ENCODE results near the gene METTL25B. TPM values are rescaled to one million over a fixed set of nuclear protein-coding genes. Genes with fewer than 3 reads are reported as not detected.

Gene METTL25B
- total RNA-seq, 4 donors from 2014 or later, result 12.9 to 28.0 (median 17.6) TPM

- peaks cover 58 to 67% of the 10 kb centered on the region in 2 donors for H3K4me1 ChIP-seq
- peak in 1 of 2 donors; percentile 0 for ATAC-seq
- peak overlapping the region; percentile 94 to 100 (median 100) for H3K27ac ChIP-seq
- in situ Hi-C loops (cut with MboI; ENCODE audit: low sequenced_read_pairs in 4 of 4), result no loop called here
- H3K9me3 ChIP-seq, result no peaks in the 10 kb centered on the region
- no peak for TF ChIP-seq CTCF (IDR thresholded peaks at IDR 0.05 in 4 of 5, conservative IDR thresholded peaks at IDR 0.05 in 1 of 5)
- TF ChIP-seq POLR2A (IDR thresholded peaks at IDR 0.05), result peak; percentile 32 to 41
- peak overlapping the region; percentile 86 to 100 (median 96) for H3K4me3 ChIP-seq
- H3K27me3 ChIP-seq, result no peaks in the 10 kb centered on the region
- no peaks in the 10 kb centered on the region for H3K36me3 ChIP-seq
- intact Hi-C loops (cut with DNase I; ENCODE audit: low total_unique reads), result no loop called here
- DNase-seq, result peak in 1 of 2 donors; percentile 78
Measured at GRCh38 chr1:156750191-156750672, 22.0 kb downstream of the METTL25B start.

GRCh38 chr1:156750711-156751450, 22.6 kb downstream of the METTL25B start:
- in situ Hi-C loops (cut with MboI; ENCODE audit: low sequenced_read_pairs in 4 of 4) (no loop called here), intact Hi-C loops (cut with DNase I; ENCODE audit: low total_unique reads) (loop anchor here (1.0 kb wide), 2 partner anchors 16 to 23 kb away; partner anchors contain the start of genes ISG20L2, METTL25B and PRCC)
- H3K36me3 ChIP-seq, result no peaks in the 10 kb centered on the region
- DNase-seq (peak in 1 of 2 donors; percentile 69), ATAC-seq (peak; percentile 11 to 18)
- no peaks in the 10 kb centered on the region for H3K27me3 ChIP-seq
- H3K4me1 ChIP-seq, result peaks cover 52 to 61% of the 10 kb centered on the region in 2 donors
- peak in 1 of 2 donors; percentile 35 for TF ChIP-seq POLR2A (IDR thresholded peaks at IDR 0.05)
- peak in 2 of 5 experiments; percentile 23 to 26 for TF ChIP-seq CTCF (IDR thresholded peaks at IDR 0.05 in 4 of 5, conservative IDR thresholded peaks at IDR 0.05 in 1 of 5)
- H3K4me3 ChIP-seq, result peak overlapping the region; percentile 86 to 100 (median 96)
- no peaks in the 10 kb centered on the region for H3K9me3 ChIP-seq
- peak overlapping the region; percentile 94 to 100 (median 100) for H3K27ac ChIP-seq

- intact Hi-C loops (cut with DNase I; ENCODE audit: low total_unique reads) (loop anchor here (1.0 kb wide), 2 partner anchors 16 to 23 kb away; partner anchors contain the start of genes ISG20L2, METTL25B and PRCC), in situ Hi-C loops (cut with MboI; ENCODE audit: low sequenced_read_pairs in 4 of 4) (no loop called here)
- Histone ChIP-seq H3K36me3 (no peaks in the 10 kb centered on the region), H3K4me1 (peaks cover 47 to 56% of the 10 kb centered on the region in 2 donors), H3K27ac (peak within 1 kb of the TSS; percentile 94 to 100 (median 100)), H3K27me3 (no peaks in the 10 kb centered on the region), H3K4me3 (peak within 1 kb of the TSS; percentile 86 to 100 (median 96)), H3K9me3 (no peaks in the 10 kb centered on the region)
- TF ChIP-seq CTCF (IDR thresholded peaks at IDR 0.05 in 4 of 5, conservative IDR thresholded peaks at IDR 0.05 in 1 of 5), result no peak
- TF ChIP-seq POLR2A (IDR thresholded peaks at IDR 0.05), result peak; percentile 70 to 85
- no peak for DNase-seq
- peak; percentile 5 to 11 for ATAC-seq
Measured at GRCh38 chr1:156751451-156751756, 23.1 kb downstream of the METTL25B start, which contains the start of gene HDGF. Gene HDGF (minus strand): TSS chr1:156751675. CDS start chr1:156751429, 246 bp downstream.

GRCh38 chr1:156751757-156752481, 23.6 kb downstream of the METTL25B start:
- DNase-seq (peak; percentile 99), ATAC-seq (peak; percentile 57 to 63)
- intact Hi-C loops (cut with DNase I; ENCODE audit: low total_unique reads) (loop anchor here (1.0 kb wide), 2 partner anchors 15 to 24 kb away; partner anchors contain the start of genes ISG20L2, METTL25B and PRCC), in situ Hi-C loops (cut with MboI; ENCODE audit: low sequenced_read_pairs in 4 of 4) (no loop called here)
- TF ChIP-seq POLR2A (IDR thresholded peaks at IDR 0.05) (peak; percentile 79 to 88), CTCF (IDR thresholded peaks at IDR 0.05 in 4 of 5, conservative IDR thresholded peaks at IDR 0.05 in 1 of 5) (no peak)
- no peaks in the 10 kb centered on the region for H3K27me3 ChIP-seq
- H3K4me3 ChIP-seq, result peak overlapping the region; percentile 86 to 100 (median 96)
- H3K27ac ChIP-seq, result peak overlapping the region; percentile 94 to 100 (median 100)
- no peaks in the 10 kb centered on the region for H3K9me3 ChIP-seq
- H3K4me1 ChIP-seq, result peaks cover 46 to 55% of the 10 kb centered on the region in 2 donors
- H3K36me3 ChIP-seq, result no peaks in the 10 kb centered on the region
